Body of pancreas (tissue), 4 donors: ENCODE data around the gene APCDD1. TPM values are rescaled to one million over a fixed set of nuclear protein-coding genes. Genes with fewer than 3 reads are reported as not detected.

Experiments
- ATAC-seq: fragments of 150-250 bp; one replicate; pipeline ENCODE4 v1.9.1; 2016
- DNase-seq, 4 donors: peaks; one replicate each; pipeline ENCODE4 v3.0.0-alpha.2; 2019
- H3K27ac ChIP-seq, 4 donors: fragments of 200-600 bp; sonication (generic); 1 replicate in 3 of 4; 2 replicates in 1 of 4; pipeline versions ENCODE4 v1.5.1 to v1.6.1; 2016 to 2019; ENCODE audit warnings: mild to moderate bottlenecking in 1 of 4, mixed read lengths in 1 of 4, moderate library complexity in 1 of 4
- H3K27me3 ChIP-seq, 2 donors: fragments of 200-600 bp; sonication (generic); one replicate each; pipeline ENCODE4 v1.6.0; 2016; ENCODE audit warnings: mild to moderate bottlenecking in 1 of 2
- H3K36me3 ChIP-seq, 2 donors: fragments of 200-600 bp; sonication (generic); replicated peaks in 1 of 2; 2 replicates each; pipeline ENCODE4 v1.5.1; 2016; ENCODE audit warnings: low read depth in 2 of 2; ENCODE audit not compliant: insufficient read depth in 1 of 2
- H3K4me1 ChIP-seq: fragments of 200-600 bp; sonication (generic); one replicate; pipeline ENCODE4 v1.6.0; 2016
- H3K4me3 ChIP-seq, 2 donors: fragments of 200-600 bp; sonication (generic); 1 replicate in 1 of 2; 2 replicates in 1 of 2; pipeline ENCODE4 v1.5.1; 2016 to 2019
- H3K9me3 ChIP-seq, 3 donors: fragments of 200-600 bp; sonication (generic); 1 replicate in 2 of 3; 2 replicates in 1 of 3; pipeline ENCODE4 v1.5.1; 2016
- POLR2A ChIP-seq, 3 donors: fragments of 450-650 bp; IDR thresholded peaks; one replicate each; pipeline ENCODE4 v1.6.1; 2016; ENCODE audit warnings: antibody characterized with exemption in 3 of 3, mild to moderate bottlenecking in 2 of 3
- WGBS, 2 donors: methylation state at CpG; one replicate each; pipeline ENCODE4 v1.1.5; 2017; 5-methylcytosine and 5-hydroxymethylcytosine counted together
- intact Hi-C: fragments of 100-400 bp; cut with DNase I; formaldehyde crosslinking; loops from one replicate; pipeline ENCODE4 v1.15.1; 2023
- total RNA-seq, 2 donors: library from RNA; depleted of rRNA; stranded (reverse); fragments of >200 nt; gene quantifications; one replicate each; pipeline ENCODE4 v1.1.0, GENCODE V29; 2016
- TF ChIP-seq, protein P1 (sequence below), 7 experiments: fragments of 450-650 bp in 4 of 7; fragments of 200-600 bp in 3 of 7; sonication (generic) in 3 of 7; IDR thresholded peaks; one replicate each; pipeline ENCODE4 v1.5.1; 2016 to 2019; ENCODE audit warnings: antibody characterized with exemption in 7 of 7

APCDD1 gene
- total RNA-seq, 2 donors from 2014 or later, result 8.6 to 31.3 TPM

DNA sequence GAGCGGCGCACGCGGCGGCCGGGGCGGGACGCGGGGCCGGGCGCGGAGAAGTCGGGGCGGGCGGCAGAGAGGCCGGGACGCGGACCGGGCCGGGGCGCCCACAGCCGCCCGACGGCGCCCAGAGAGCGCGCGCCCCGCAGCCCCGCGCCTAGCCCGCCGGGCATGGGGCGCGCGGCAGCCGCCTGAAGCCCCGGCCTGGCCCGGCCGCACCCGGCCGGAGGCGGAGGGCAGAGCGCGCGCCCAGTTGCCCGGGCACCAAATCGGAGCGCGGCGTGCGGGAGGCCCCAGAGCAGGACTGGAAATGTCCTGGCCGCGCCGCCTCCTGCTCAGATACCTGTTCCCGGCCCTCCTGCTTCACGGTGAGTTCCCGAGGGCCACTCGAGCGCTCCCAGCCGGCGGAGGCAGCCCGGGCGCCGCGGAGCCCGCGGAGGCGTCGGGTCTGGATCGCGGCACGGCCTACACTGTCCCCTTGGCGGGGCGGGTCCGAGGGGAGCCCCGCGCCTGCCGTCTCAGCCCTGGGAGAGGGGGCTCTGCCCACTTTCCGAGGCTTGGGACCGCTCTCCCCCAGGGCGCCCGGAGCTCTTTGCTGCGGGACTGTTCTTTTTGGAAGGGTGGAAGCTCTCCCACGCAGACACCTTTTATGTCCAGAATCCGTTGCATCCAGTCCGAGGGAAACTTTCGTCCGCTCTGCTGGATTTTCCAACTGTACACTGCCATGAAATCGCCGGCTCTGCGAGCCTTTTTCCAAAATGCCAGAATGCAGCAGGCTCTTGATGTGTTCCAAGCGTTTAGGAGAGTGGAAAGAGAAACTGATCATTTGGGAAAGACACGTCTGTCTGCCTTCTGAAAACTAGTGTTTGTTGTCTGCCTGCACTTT is 484 bp downstream of the APCDD1 start:
- Histone ChIP-seq H3K9me3 (no peaks in the 10 kb centered on the region), H3K4me1 (peaks cover 29% of the 10 kb centered on the region), H3K27me3 (no peaks in the 10 kb centered on the region), H3K36me3 (no peaks in the 10 kb centered on the region), H3K27ac (peak overlapping the region; percentile 66 to 81 (median 72)), H3K4me3 (peak overlapping the region; percentile 16 to 38)
- 0 to 3% methylated on average over 10 to 50 of the region's 94 CpGs for WGBS, 2 donors
- peak in 1 of 3 donors; percentile 27 for TF ChIP-seq POLR2A (IDR thresholded peaks at IDR 0.05)
- TF ChIP-seq, protein P1, sequence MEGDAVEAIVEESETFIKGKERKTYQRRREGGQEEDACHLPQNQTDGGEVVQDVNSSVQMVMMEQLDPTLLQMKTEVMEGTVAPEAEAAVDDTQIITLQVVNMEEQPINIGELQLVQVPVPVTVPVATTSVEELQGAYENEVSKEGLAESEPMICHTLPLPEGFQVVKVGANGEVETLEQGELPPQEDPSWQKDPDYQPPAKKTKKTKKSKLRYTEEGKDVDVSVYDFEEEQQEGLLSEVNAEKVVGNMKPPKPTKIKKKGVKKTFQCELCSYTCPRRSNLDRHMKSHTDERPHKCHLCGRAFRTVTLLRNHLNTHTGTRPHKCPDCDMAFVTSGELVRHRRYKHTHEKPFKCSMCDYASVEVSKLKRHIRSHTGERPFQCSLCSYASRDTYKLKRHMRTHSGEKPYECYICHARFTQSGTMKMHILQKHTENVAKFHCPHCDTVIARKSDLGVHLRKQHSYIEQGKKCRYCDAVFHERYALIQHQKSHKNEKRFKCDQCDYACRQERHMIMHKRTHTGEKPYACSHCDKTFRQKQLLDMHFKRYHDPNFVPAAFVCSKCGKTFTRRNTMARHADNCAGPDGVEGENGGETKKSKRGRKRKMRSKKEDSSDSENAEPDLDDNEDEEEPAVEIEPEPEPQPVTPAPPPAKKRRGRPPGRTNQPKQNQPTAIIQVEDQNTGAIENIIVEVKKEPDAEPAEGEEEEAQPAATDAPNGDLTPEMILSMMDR (IDR thresholded peaks at IDR 0.05), result no peak
- peak; percentile 50 to 66 (median 52) for DNase-seq
- intact Hi-C loops, result no loop called here
- peak; percentile 55 for ATAC-seq

DNA sequence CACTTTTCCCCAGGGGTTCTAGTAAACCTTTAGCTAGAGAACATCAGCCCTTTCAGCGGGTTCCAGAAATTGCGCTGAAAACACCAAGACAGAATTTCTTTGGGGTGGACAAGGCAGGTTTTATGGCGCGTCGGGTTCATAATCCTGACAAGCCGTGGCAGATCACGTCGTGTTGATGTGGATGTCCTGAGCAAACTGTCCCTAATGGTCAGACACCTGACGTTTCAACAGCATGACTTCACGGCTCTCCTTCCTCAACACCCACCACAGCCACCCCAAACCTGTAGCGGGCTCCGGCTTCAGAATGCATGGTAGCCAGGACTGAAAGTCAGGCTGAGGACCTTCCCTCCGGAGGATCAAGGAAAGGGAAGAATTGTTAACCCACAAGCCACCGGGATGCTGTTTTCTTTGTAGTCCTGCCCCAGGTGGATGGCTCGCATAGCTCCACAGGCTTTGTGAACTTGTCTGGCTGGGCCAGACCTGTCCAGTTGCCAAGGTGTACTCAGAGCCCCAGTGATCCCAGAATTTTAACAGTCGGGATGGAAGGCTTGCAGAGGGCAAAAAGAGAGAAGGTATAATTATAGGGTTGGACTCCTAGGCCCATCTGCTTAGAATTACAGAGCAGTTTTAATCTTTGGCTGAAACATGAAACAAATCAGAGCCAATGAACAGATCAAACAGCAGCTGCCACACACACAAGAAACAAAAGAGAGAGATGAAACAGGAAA is 1.5 kb downstream of the APCDD1 start:
- H3K27ac ChIP-seq, result peak overlapping the region in 2 of 4 donors; percentile 76 to 77
- peaks cover 29% of the 10 kb centered on the region for H3K4me1 ChIP-seq
- WGBS, 2 donors, result 12 to 20% methylated on average over 16 of the region's 16 CpGs
- H3K27me3 ChIP-seq, result no peaks in the 10 kb centered on the region
- no peaks in the 10 kb centered on the region for H3K36me3 ChIP-seq
- no peaks in the 10 kb centered on the region for H3K9me3 ChIP-seq
- DNase-seq, result peak in 1 of 4 donors; percentile 40
- no peak for TF ChIP-seq POLR2A (IDR thresholded peaks at IDR 0.05)
- TF ChIP-seq, protein P1 (IDR thresholded peaks at IDR 0.05), result no peak
- intact Hi-C loops, result no loop called here
- no peak overlapping the region for H3K4me3 ChIP-seq
- no peak for ATAC-seq

DNA sequence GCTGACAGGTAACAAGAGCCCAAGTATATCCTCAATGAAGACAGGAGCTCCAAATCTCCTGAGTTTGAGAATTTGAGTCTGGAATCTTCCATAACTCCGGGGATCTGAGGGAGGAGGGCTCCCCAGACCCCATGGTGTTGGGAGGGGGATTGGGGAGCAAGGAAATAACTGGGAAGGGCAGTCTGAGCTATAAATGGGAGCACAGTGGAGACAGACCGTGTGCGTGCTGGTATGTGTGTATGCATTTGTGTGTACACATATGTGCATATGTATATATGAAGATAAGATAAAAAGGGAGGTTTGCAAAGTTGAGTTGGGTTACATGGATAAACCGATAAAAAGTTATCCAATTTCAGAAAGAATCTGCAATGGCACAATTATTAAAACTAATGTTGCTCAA is 2.3 kb downstream of the APCDD1 start:
- WGBS, 2 donors, result 71 to 77% methylated on average over 4 of the region's 4 CpGs

DNA sequence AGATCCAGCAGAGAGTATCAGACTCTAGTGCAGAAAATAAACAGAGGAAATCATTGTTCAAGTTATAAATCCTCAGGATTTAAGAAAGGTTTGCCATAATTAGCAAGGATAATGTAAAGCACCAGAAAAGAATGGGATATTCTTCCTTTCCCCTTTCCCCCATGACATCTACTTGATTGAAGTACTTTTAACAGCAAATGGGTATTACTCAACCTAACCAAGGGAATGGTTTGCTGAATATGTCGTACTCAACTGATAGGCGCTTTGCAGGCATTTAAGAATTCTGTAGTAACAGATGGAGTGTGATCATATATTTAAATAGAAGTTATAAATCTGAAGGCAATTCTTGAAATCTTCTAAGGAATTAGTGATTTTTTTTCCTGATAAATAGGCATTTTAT is 2.7 kb downstream of the APCDD1 start:
- Histone ChIP-seq H3K9me3 (no peaks in the 10 kb centered on the region), H3K4me3 (no peak overlapping the region), H3K4me1 (peaks cover 29% of the 10 kb centered on the region), H3K27me3 (no peaks in the 10 kb centered on the region), H3K27ac (no peak overlapping the region), H3K36me3 (no peaks in the 10 kb centered on the region)
- ATAC-seq, result no peak
- TF ChIP-seq, protein P1 (IDR thresholded peaks at IDR 0.05), result no peak
- TF ChIP-seq POLR2A (IDR thresholded peaks at IDR 0.05), result no peak
- WGBS, 2 donors, result 92 to 95% methylated on average over 2 of the region's 2 CpGs
- intact Hi-C loops, result no loop called here
- DNase-seq, result no peak

More for the DNA sequence above, 2.3 kb downstream of the APCDD1 start:
- H3K4me3 ChIP-seq, result no peak overlapping the region
- DNase-seq (no peak), ATAC-seq (no peak)
- H3K27ac ChIP-seq, result no peak overlapping the region
- no peaks in the 10 kb centered on the region for H3K27me3 ChIP-seq
- peaks cover 29% of the 10 kb centered on the region for H3K4me1 ChIP-seq
- TF ChIP-seq, protein P1 (IDR thresholded peaks at IDR 0.05), result no peak
- TF ChIP-seq POLR2A (IDR thresholded peaks at IDR 0.05), result no peak
- no peaks in the 10 kb centered on the region for H3K9me3 ChIP-seq
- no peaks in the 10 kb centered on the region for H3K36me3 ChIP-seq
- intact Hi-C loops, result no loop called here
